HepG2 (cell line): ENCODE results near the gene CDNF. TPM values are rescaled to one million over a fixed set of nuclear protein-coding genes. Genes with fewer than 3 reads are reported as not detected.
A peak's percentile ranks its signal among the peaks of the same experiment; 100 is the strongest.

Experiments
- AHDC1 ChIP-seq: sonication (generic); formaldehyde crosslinking; IDR thresholded peaks from 2 replicates; pipeline ENCODE4 v1.5.1; 2020; ENCODE audit warnings: mild to moderate bottlenecking, missing genetic modification reagents, borderline replicate concordance
- ARNTL ChIP-seq: sonication (generic); formaldehyde crosslinking; IDR thresholded peaks from 2 replicates; pipeline ENCODE4 v1.4.0; 2020; ENCODE audit warnings: mild to moderate bottlenecking, missing genetic modification reagents
- CREB1 ChIP-seq, 2 experiments: fragments of 450-650 bp in 1 of 2; IDR thresholded peaks; 2 replicates each; pipeline ENCODE4 v1.6.1; 2016 to 2017; ENCODE audit warnings: control low read depth in 1 of 2, mild to moderate bottlenecking in 1 of 2, missing compliant biosample characterization in 1 of 2, missing genetic modification characterization in 1 of 2
- EP300 ChIP-seq, 3 experiments: sonication (generic) in 1 of 3; formaldehyde crosslinking in 1 of 3; IDR thresholded peaks; 2 replicates each; pipeline versions ENCODE4 v1.5.1 to v1.6.1; 2011 to 2020; ENCODE audit warnings: low read depth in 2 of 3, low read length in 2 of 3, borderline replicate concordance in 1 of 3, improper control_type of control experiment in 1 of 3, mild to moderate bottlenecking in 1 of 3, missing genetic modification reagents in 1 of 3, moderate library complexity in 1 of 3
- ETS1 ChIP-seq: sonication (generic); formaldehyde crosslinking; IDR thresholded peaks from 2 replicates; pipeline ENCODE4 v1.4.0; 2020; ENCODE audit warnings: missing genetic modification reagents
- GTF2F1 ChIP-seq: fragments of 150-350 bp; IDR thresholded peaks from 2 replicates; pipeline ENCODE4 v1.6.1; 2014; ENCODE audit warnings: low read length
- IKZF1 ChIP-seq: fragments of 450-650 bp; IDR thresholded peaks from 2 replicates; pipeline ENCODE4 v1.7.1; 2016
- KLF11 ChIP-seq: IDR thresholded peaks from 2 replicates; pipeline ENCODE4 v1.6.1; 2016; ENCODE audit warnings: missing compliant biosample characterization
- MLLT10 ChIP-seq: sonication (generic); formaldehyde crosslinking; IDR thresholded peaks from 2 replicates; pipeline ENCODE4 v1.4.0; 2020; ENCODE audit warnings: missing genetic modification reagents
- SPEN ChIP-seq: sonication (generic); formaldehyde crosslinking; IDR thresholded peaks from 2 replicates; pipeline ENCODE4 v1.5.1; 2020; ENCODE audit warnings: low read depth, mild to moderate bottlenecking, missing genetic modification reagents
- TEAD3 ChIP-seq: optimal IDR thresholded peaks from 2 replicates; pipeline ENCODE3; 2016; ENCODE audit warnings: borderline replicate concordance
- ZNF3 ChIP-seq: IDR thresholded peaks from 2 replicates; pipeline ENCODE4 v1.7.0; 2017; ENCODE audit warnings: inconsistent platforms
- ZNF367 ChIP-seq: sonication (generic); formaldehyde crosslinking; IDR thresholded peaks from 2 replicates; pipeline ENCODE4 v1.4.0; 2020; ENCODE audit warnings: missing genetic modification reagents, borderline replicate concordance
- ZNF460 ChIP-seq: sonication (generic); formaldehyde crosslinking; IDR thresholded peaks from 2 replicates; pipeline ENCODE4 v1.5.1; 2020; ENCODE audit warnings: missing genetic modification reagents, mild to moderate bottlenecking, borderline replicate concordance
- ZNF512B ChIP-seq: sonication (generic); formaldehyde crosslinking; IDR thresholded peaks from 2 replicates; pipeline ENCODE4 v1.5.1; 2020; ENCODE audit warnings: missing genetic modification reagents, mild to moderate bottlenecking, borderline replicate concordance
- ZNF713 ChIP-seq: sonication (generic); formaldehyde crosslinking; IDR thresholded peaks from 2 replicates; pipeline ENCODE4 v1.4.0; 2020; ENCODE audit warnings: mild to moderate bottlenecking, missing genetic modification reagents
- polyA plus RNA-seq, 8 experiments: library from polyadenylated mRNA; depleted of rRNA in 3 of 8; stranded (reverse) in 7 of 8; unstranded in 1 of 8; fragments of >200 nt; fragmentation: Illumina TruSeq in 4 of 8; extraction: Trizol in 4 of 8; gene quantifications; 2 replicates each; pipeline versions ENCODE4 v1.2.1 to v1.2.3, GENCODE V29; 2011 to 2016; ENCODE audit warnings: low read depth in 4 of 8, missing spikeins in 1 of 8, mixed read lengths in 1 of 8; ENCODE audit not compliant: insufficient read depth in 1 of 8
- total RNA-seq, 5 experiments: library from RNA; depleted of rRNA; stranded (reverse); fragments of >200 nt; fragmentation: Illumina TruSeq; extraction: Trizol; gene quantifications; 2 replicates each; pipeline ENCODE4 v1.2.3, GENCODE V29; 2016; ENCODE audit warnings: low read depth in 1 of 5

The CDNF gene
- total and polyA plus RNA-seq, 2 of the 13 experiments (the other 11 are each of a cell fraction or from before 2014, with no cell fraction given) = 0.29 to 0.33 TPM

DNA sequence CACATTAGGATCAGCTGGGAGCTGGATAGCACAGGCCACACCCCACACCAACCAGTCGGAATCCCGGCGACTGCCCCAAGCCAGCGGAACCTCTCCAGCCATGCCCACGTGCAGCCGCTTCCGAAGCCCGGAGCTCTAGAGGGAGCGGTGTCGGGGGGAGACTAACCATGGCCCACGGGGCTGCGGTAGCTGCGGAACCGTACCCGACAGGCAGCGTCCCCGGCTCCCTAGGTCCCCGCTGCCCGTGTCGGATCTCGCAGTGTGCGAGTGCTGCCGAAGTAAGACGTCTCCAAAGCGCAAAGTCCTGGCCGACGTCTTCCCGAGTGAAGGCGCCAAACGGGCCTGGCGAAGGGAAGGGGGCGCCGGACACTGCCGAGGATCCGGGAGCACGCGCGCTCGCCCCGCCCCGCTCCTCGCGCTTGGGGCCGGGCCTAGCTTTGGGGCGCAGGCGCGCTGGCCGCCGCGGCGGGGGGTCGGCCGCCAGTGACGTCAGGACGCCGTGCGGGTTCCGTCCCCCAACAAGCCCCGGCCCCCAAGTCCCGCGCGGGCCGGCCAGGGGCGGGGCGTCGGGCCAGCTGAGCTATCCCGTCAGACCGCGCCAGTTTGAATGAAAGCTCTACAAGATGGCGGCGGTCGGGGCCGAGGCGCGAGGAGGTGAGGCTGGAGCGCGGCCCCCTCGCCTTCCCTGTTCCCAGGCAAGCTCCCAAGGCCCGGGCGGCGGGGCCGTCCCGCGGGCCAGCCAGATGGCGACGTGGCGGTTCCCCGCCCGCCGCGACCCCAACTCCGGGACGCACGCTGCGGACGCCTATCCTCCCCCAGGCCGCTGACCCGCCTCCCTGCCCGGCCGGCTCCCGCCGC, 40.7 kb upstream of the CDNF start, which contains the start of gene SUV39H2 (continued):
- 0 out of 2 replicates have a peak, but pooled peaks have one; percentile 79 for TF ChIP-seq KLF11 (CRISPR knock-in tag)
- TF ChIP-seq ZNF3 (CRISPR knock-in tag) = 0 out of 2 replicates have a peak, but pooled peaks have one; percentile 46
- TF ChIP-seq IKZF1 = no peak
- peak; percentile 79 for TF ChIP-seq SPEN (CRISPR knock-in tag)
- peak; percentile 55; the same call in 1 of the 2 replicates for TF ChIP-seq ZNF367
- no peak for TF ChIP-seq ETS1 (CRISPR knock-in tag)
- TF ChIP-seq TEAD3 = no peak
- TF ChIP-seq GTF2F1 = no peak
- no peak; the same call in 1 of the 2 replicates for TF ChIP-seq ARNTL (CRISPR knock-in tag)
- no peak for TF ChIP-seq MLLT10 (CRISPR knock-in tag)
- TF ChIP-seq EP300 (IDR thresholded peaks at IDR 0.05; ENCODE audit: low read depth in 2 of 2, low read length in 2 of 2) = no peak
- TF ChIP-seq EP300 (CRISPR knock-in tag; IDR thresholded peaks at IDR 0.05; ENCODE audit: borderline replicate concordance) = no peak; the same call in none of the 2 replicates
- TF ChIP-seq ZNF460 (CRISPR knock-in tag) = no peak
- TF ChIP-seq ZNF512B (CRISPR knock-in tag) = no peak
- no peak for TF ChIP-seq AHDC1 (CRISPR knock-in tag)
- no peak for TF ChIP-seq ZNF713 (CRISPR knock-in tag)
- TF ChIP-seq CREB1 (IDR thresholded peaks at IDR 0.05) = peak; percentile 96
- TF ChIP-seq CREB1 (CRISPR knock-in tag; IDR thresholded peaks at IDR 0.05) = no peak
